ENCODE data around the gene RPS27A.
"Not testable (repeated sequence)": the region's sequence is repeated elsewhere in the genome, so short reads cannot be mapped to it uniquely, and the experiment has no call there.

RPS27A gene

GRCh38 chr2:55232084-55232862 lies at the start of gene RPS27A, which contains the start of gene CLHC1:
RPS27A (plus strand) TSS chr2:55232688; CDS start chr2:55232825, 137 bp downstream.
CLHC1 (minus strand) TSS chr2:55232293; CDS start chr2:55222411, 9,882 bp downstream.
- Histone ChIP-seq H3K27me3 (ENCODE audit: control insufficient read depth in 1 of 2, insufficient read depth in 2 of 2, low read length in 2 of 2) (no peaks in the 10 kb centered on the region), H3K36me3 (ENCODE audit: control insufficient read depth in 1 of 2, insufficient read depth in 2 of 2, low read length in 2 of 2) (peaks cover 22 to 34% of the 10 kb centered on the region in 2 donors), H3K9ac (ENCODE audit: low read depth in 1 of 2, low read length in 2 of 2) (peak within 1 kb of the TSS; percentile 91 to 99), H3K9me3 (ENCODE audit: control insufficient read depth in 1 of 2, low read length in 2 of 2) (no peaks in the 10 kb centered on the region), H3K4me1 (ENCODE audit: control insufficient read depth in 1 of 2, insufficient read depth in 2 of 2, low read length in 2 of 2) (peaks cover 22% of the 10 kb centered on the region in 2 donors), H3K27ac (ENCODE audit: low read depth, low read length) (peak within 1 kb of the TSS; percentile 88), H3K4me3 (ENCODE audit: low read depth in 1 of 2, low read length in 2 of 2) (peak within 1 kb of the TSS; percentile 95 to 96)

GRCh38 chr2:55186837-55187236 lies 45.7 kb upstream of the RPS27A start:
- not testable (repeated sequence) for H3K4me1 ChIP-seq (ENCODE audit: control insufficient read depth in 1 of 2, insufficient read depth in 2 of 2, low read length in 2 of 2); H3K9me3 ChIP-seq (ENCODE audit: control insufficient read depth in 1 of 2, low read length in 2 of 2); H3K36me3 ChIP-seq (ENCODE audit: control insufficient read depth in 1 of 2, insufficient read depth in 2 of 2, low read length in 2 of 2); H3K9ac ChIP-seq (ENCODE audit: low read depth in 1 of 2, low read length in 2 of 2); H3K4me3 ChIP-seq (ENCODE audit: low read depth in 1 of 2, low read length in 2 of 2); H3K27ac ChIP-seq (ENCODE audit: low read depth, low read length); H3K27me3 ChIP-seq (ENCODE audit: control insufficient read depth in 1 of 2, insufficient read depth in 2 of 2, low read length in 2 of 2)

DNA sequence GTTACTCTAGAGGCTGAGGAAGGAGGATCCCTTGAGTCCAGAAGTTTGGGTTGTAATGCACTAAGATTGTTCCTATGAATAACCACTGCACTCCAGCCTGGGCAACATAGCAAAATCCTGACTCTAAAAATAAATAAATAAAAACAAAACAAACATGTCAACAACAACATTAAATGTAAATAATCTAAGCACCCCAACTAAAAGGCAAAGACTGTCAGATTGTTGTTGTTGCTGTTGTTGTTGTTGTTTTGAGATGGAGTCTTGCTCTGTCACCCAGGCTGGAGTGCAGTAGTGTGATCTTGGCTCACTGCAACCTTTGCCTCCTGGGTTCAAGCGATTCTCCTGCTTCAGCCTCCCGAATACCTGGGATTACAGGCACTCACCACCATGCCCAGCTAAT lies 40.6 kb upstream of the RPS27A start:
- not testable (repeated sequence) for H3K4me3 ChIP-seq (ENCODE audit: low read depth in 1 of 2, low read length in 2 of 2); H3K36me3 ChIP-seq (ENCODE audit: control insufficient read depth in 1 of 2, insufficient read depth in 2 of 2, low read length in 2 of 2); H3K27ac ChIP-seq (ENCODE audit: low read depth, low read length); H3K9me3 ChIP-seq (ENCODE audit: control insufficient read depth in 1 of 2, low read length in 2 of 2); H3K4me1 ChIP-seq (ENCODE audit: control insufficient read depth in 1 of 2, insufficient read depth in 2 of 2, low read length in 2 of 2); H3K9ac ChIP-seq (ENCODE audit: low read depth in 1 of 2, low read length in 2 of 2); H3K27me3 ChIP-seq (ENCODE audit: control insufficient read depth in 1 of 2, insufficient read depth in 2 of 2, low read length in 2 of 2)

DNA sequence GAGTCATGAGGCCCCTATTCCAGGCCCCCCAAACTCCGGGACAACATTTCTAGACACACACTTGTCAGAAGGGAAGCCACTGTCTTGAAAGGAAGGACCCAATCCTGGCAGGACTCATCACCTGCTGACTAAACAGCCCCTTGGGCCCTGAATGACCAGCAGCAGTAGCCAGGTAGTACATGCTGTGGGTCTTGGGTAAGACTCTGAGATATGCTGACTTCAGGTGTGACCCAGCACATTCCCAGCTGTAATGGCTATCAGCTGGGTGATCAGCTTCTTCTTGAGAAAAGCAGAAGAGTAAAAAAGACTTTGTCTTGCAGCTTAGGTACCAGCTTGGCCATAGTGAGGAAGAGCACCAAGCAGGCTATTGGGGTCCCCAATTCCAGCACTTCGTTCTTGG lies 36.0 kb upstream of the RPS27A start:
- H3K36me3 ChIP-seq (ENCODE audit: control insufficient read depth in 1 of 2, insufficient read depth in 2 of 2, low read length in 2 of 2) = peaks cover 0 to 9% of the 10 kb centered on the region in 2 donors
- no peak overlapping the region for H3K4me3 ChIP-seq (ENCODE audit: low read depth in 1 of 2, low read length in 2 of 2)
- H3K9me3 ChIP-seq (ENCODE audit: control insufficient read depth in 1 of 2, low read length in 2 of 2) = peaks cover 0 to 3% of the 10 kb centered on the region in 2 donors
- no peaks in the 10 kb centered on the region for H3K27me3 ChIP-seq (ENCODE audit: control insufficient read depth in 1 of 2, insufficient read depth in 2 of 2, low read length in 2 of 2)
- no peak overlapping the region for H3K27ac ChIP-seq (ENCODE audit: low read depth, low read length)
- no peak overlapping the region for H3K9ac ChIP-seq (ENCODE audit: low read depth in 1 of 2, low read length in 2 of 2)
- no peaks in the 10 kb centered on the region for H3K4me1 ChIP-seq (ENCODE audit: control insufficient read depth in 1 of 2, insufficient read depth in 2 of 2, low read length in 2 of 2)

- Histone ChIP-seq H3K27me3 (ENCODE audit: control insufficient read depth in 1 of 2, insufficient read depth in 2 of 2, low read length in 2 of 2) (no peaks in the 10 kb centered on the region), H3K27ac (ENCODE audit: low read depth, low read length) (no peak overlapping the region), H3K4me3 (ENCODE audit: low read depth in 1 of 2, low read length in 2 of 2) (no peak overlapping the region), H3K9ac (ENCODE audit: low read depth in 1 of 2, low read length in 2 of 2) (no peak overlapping the region), H3K4me1 (ENCODE audit: control insufficient read depth in 1 of 2, insufficient read depth in 2 of 2, low read length in 2 of 2) (no peaks in the 10 kb centered on the region), H3K9me3 (ENCODE audit: control insufficient read depth in 1 of 2, low read length in 2 of 2) (peaks cover 0 to 8% of the 10 kb centered on the region in 2 donors), H3K36me3 (ENCODE audit: control insufficient read depth in 1 of 2, insufficient read depth in 2 of 2, low read length in 2 of 2) (peaks cover 0 to 9% of the 10 kb centered on the region in 2 donors)
These were observed 32.1 kb upstream of the RPS27A start for GRCh38 chr2:55200416-55200815.

- Histone ChIP-seq H3K27ac (ENCODE audit: low read depth, low read length) (no peak overlapping the region), H3K4me1 (ENCODE audit: control insufficient read depth in 1 of 2, insufficient read depth in 2 of 2, low read length in 2 of 2) (no peaks in the 10 kb centered on the region), H3K36me3 (ENCODE audit: control insufficient read depth in 1 of 2, insufficient read depth in 2 of 2, low read length in 2 of 2) (peaks cover 0 to 3% of the 10 kb centered on the region in 2 donors), H3K9me3 (ENCODE audit: control insufficient read depth in 1 of 2, low read length in 2 of 2) (peaks cover 0 to 8% of the 10 kb centered on the region in 2 donors), H3K4me3 (ENCODE audit: low read depth in 1 of 2, low read length in 2 of 2) (no peak overlapping the region), H3K9ac (ENCODE audit: low read depth in 1 of 2, low read length in 2 of 2) (no peak overlapping the region), H3K27me3 (ENCODE audit: control insufficient read depth in 1 of 2, insufficient read depth in 2 of 2, low read length in 2 of 2) (no peaks in the 10 kb centered on the region)
These were observed 28.0 kb upstream of the RPS27A start for GRCh38 chr2:55204536-55204935.

DNA sequence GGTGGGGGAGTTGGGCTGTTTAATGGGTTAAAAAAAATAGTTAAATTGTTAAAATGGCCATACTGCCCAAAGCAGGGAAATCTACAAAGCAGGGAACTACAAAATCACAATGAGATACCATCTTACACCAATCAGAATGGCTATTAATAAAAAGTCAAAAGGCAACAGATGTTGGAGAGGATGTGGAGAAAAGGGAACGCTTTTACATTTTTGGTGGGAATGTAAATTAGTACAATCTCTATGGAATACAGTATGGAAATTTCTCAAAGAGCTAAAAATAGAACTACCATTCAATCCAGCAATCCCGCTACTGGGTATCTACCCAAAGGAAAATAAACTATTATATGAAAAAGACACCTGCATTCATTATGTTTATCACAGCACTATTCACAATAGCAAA lies 27.5 kb upstream of the RPS27A start:
- H3K27me3 ChIP-seq (ENCODE audit: control insufficient read depth in 1 of 2, insufficient read depth in 2 of 2, low read length in 2 of 2) = no peaks in the 10 kb centered on the region
- no peak overlapping the region for H3K4me3 ChIP-seq (ENCODE audit: low read depth in 1 of 2, low read length in 2 of 2)
- peaks cover 0 to 1% of the 10 kb centered on the region in 2 donors for H3K36me3 ChIP-seq (ENCODE audit: control insufficient read depth in 1 of 2, insufficient read depth in 2 of 2, low read length in 2 of 2)
- H3K27ac ChIP-seq (ENCODE audit: low read depth, low read length) = no peak overlapping the region
- H3K9me3 ChIP-seq (ENCODE audit: control insufficient read depth in 1 of 2, low read length in 2 of 2) = peaks cover 0 to 8% of the 10 kb centered on the region in 2 donors
- no peak overlapping the region for H3K9ac ChIP-seq (ENCODE audit: low read depth in 1 of 2, low read length in 2 of 2)
- no peaks in the 10 kb centered on the region for H3K4me1 ChIP-seq (ENCODE audit: control insufficient read depth in 1 of 2, insufficient read depth in 2 of 2, low read length in 2 of 2)

GRCh38 chr2:55213822-55214221 lies 18.7 kb upstream of the RPS27A start:
- no peaks in the 10 kb centered on the region for H3K27me3 ChIP-seq (ENCODE audit: control insufficient read depth in 1 of 2, insufficient read depth in 2 of 2, low read length in 2 of 2)
- no peak overlapping the region for H3K27ac ChIP-seq (ENCODE audit: low read depth, low read length)
- H3K9me3 ChIP-seq (ENCODE audit: control insufficient read depth in 1 of 2, low read length in 2 of 2) = no peaks in the 10 kb centered on the region
- H3K4me3 ChIP-seq (ENCODE audit: low read depth in 1 of 2, low read length in 2 of 2) = no peak overlapping the region
- H3K4me1 ChIP-seq (ENCODE audit: control insufficient read depth in 1 of 2, insufficient read depth in 2 of 2, low read length in 2 of 2) = no peaks in the 10 kb centered on the region
- H3K9ac ChIP-seq (ENCODE audit: low read depth in 1 of 2, low read length in 2 of 2) = no peak overlapping the region
- no peaks in the 10 kb centered on the region for H3K36me3 ChIP-seq (ENCODE audit: control insufficient read depth in 1 of 2, insufficient read depth in 2 of 2, low read length in 2 of 2)

GRCh38 chr2:55223958-55224760 lies 8.3 kb upstream of the RPS27A start:
- no peaks in the 10 kb centered on the region for H3K27me3 ChIP-seq (ENCODE audit: control insufficient read depth in 1 of 2, insufficient read depth in 2 of 2, low read length in 2 of 2)
- H3K9ac ChIP-seq (ENCODE audit: low read depth in 1 of 2, low read length in 2 of 2) = no peak overlapping the region
- peaks cover 0 to 4% of the 10 kb centered on the region in 2 donors for H3K4me1 ChIP-seq (ENCODE audit: control insufficient read depth in 1 of 2, insufficient read depth in 2 of 2, low read length in 2 of 2)
- H3K27ac ChIP-seq (ENCODE audit: low read depth, low read length) = no peak overlapping the region
- no peaks in the 10 kb centered on the region for H3K36me3 ChIP-seq (ENCODE audit: control insufficient read depth in 1 of 2, insufficient read depth in 2 of 2, low read length in 2 of 2)
- no peaks in the 10 kb centered on the region for H3K9me3 ChIP-seq (ENCODE audit: control insufficient read depth in 1 of 2, low read length in 2 of 2)
- peak overlapping the region in 1 of 2 donors; percentile 79 for H3K4me3 ChIP-seq (ENCODE audit: low read depth in 1 of 2, low read length in 2 of 2)

- H3K4me3 ChIP-seq (ENCODE audit: low read depth in 1 of 2, low read length in 2 of 2) = no peak overlapping the region
- no peak overlapping the region for H3K27ac ChIP-seq (ENCODE audit: low read depth, low read length)
- no peak overlapping the region for H3K9ac ChIP-seq (ENCODE audit: low read depth in 1 of 2, low read length in 2 of 2)
- H3K36me3 ChIP-seq (ENCODE audit: control insufficient read depth in 1 of 2, insufficient read depth in 2 of 2, low read length in 2 of 2) = no peaks in the 10 kb centered on the region
- peaks cover 0 to 4% of the 10 kb centered on the region in 2 donors for H3K4me1 ChIP-seq (ENCODE audit: control insufficient read depth in 1 of 2, insufficient read depth in 2 of 2, low read length in 2 of 2)
- H3K9me3 ChIP-seq (ENCODE audit: control insufficient read depth in 1 of 2, low read length in 2 of 2) = no peaks in the 10 kb centered on the region
- H3K27me3 ChIP-seq (ENCODE audit: control insufficient read depth in 1 of 2, insufficient read depth in 2 of 2, low read length in 2 of 2) = no peaks in the 10 kb centered on the region
These were observed 7.7 kb upstream of the RPS27A start for GRCh38 chr2:55224761-55225261.
